DOHH2 (cell line): ENCODE data around the gene TSNAX.

Experiments used
- EZH2phosphoT487 ChIP-seq: fragments of 200-600 bp; sonication (generic); IDR thresholded peaks from 2 replicates; pipeline ENCODE4 v1.6.1; 2017; ENCODE audit warnings: borderline replicate concordance, mild to moderate bottlenecking, antibody characterized with exemption, low read length, moderate library complexity, mixed read lengths
- TF ChIP-seq, protein P1 (sequence below): fragments of 200-600 bp; sonication (generic); IDR thresholded peaks from one replicate; pipeline ENCODE4 v1.5.1; 2014; ENCODE audit warnings: antibody characterized with exemption, mild to moderate bottlenecking, low read depth, low read length; ENCODE audit not compliant: poor library complexity, severe bottlenecking

DNA sequence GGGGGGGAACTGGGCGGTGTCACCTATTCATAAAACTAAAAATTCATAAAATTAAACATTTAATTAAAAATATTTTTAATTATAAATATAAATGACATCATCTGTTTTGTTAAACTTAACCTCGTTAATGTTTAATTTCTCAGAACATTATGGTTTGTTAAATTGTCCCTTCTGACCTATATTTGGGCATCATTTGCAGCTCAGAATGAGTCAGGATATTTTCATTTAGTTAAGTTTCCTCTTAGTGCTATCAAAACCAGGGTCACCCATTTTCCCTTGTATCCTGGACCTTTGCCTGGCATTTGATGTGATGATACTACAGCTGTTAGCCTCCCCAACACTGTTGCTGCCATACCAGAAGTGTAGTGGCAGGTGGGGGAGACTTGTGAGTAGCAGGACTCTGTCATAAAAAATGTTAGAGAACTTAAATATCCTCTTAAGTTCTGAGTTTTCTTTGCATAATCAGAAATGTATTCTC lies 30.3 kb downstream of the TSNAX start:
- TF ChIP-seq, protein P1, sequence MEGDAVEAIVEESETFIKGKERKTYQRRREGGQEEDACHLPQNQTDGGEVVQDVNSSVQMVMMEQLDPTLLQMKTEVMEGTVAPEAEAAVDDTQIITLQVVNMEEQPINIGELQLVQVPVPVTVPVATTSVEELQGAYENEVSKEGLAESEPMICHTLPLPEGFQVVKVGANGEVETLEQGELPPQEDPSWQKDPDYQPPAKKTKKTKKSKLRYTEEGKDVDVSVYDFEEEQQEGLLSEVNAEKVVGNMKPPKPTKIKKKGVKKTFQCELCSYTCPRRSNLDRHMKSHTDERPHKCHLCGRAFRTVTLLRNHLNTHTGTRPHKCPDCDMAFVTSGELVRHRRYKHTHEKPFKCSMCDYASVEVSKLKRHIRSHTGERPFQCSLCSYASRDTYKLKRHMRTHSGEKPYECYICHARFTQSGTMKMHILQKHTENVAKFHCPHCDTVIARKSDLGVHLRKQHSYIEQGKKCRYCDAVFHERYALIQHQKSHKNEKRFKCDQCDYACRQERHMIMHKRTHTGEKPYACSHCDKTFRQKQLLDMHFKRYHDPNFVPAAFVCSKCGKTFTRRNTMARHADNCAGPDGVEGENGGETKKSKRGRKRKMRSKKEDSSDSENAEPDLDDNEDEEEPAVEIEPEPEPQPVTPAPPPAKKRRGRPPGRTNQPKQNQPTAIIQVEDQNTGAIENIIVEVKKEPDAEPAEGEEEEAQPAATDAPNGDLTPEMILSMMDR, result no peak
- TF ChIP-seq EZH2phosphoT487, result no peak
